IMR-90 (cell line): ENCODE data around the gene PDE8B. TPM values are rescaled to one million over a fixed set of nuclear protein-coding genes. Genes with fewer than 3 reads are reported as not detected.

Experiments used
- ATAC-seq: fragments of 200-7000 bp; cut with Tn5 transposase; 2 replicates; pipeline ENCODE4 v1.9.1; 2020; ENCODE audit warnings: low read depth, mild to moderate bottlenecking, moderate library complexity
- BruUV-seq: library from RNA; stranded (reverse); fragments of 400-500 nt; replicated peaks from 2 replicates; lab custom pipeline; 2021; lab: Mats Ljungman, UMichigan
- CTCF ChIA-PET: fragments of 300-600 bp; formaldehyde crosslinking; extraction: SDS; loops from one replicate; lab custom pipeline; 2021; ENCODE audit warnings: antibody characterized with exemption; lab: Yijun Ruan, JAX
- POLR2A ChIA-PET: fragments of 300-600 bp; sonication (Branson Sonifier 250); formaldehyde crosslinking; loops from one replicate; lab custom pipeline; 2022; ENCODE audit warnings: antibody characterized with exemption; ENCODE audit not compliant: unreplicated experiment; lab: Charles Lee
- DNase-seq: peaks from one replicate; pipeline ENCODE4 v3.0.0; 2013
- H2AFZ ChIP-seq: replicated peaks from 2 replicates; pipeline ENCODE3; 2013; ENCODE audit warnings: low read length, mild to moderate bottlenecking; ENCODE audit not compliant: poor library complexity
- H2AK5ac ChIP-seq: 2 replicates; pipeline ENCODE4 v1.6.1; 2013; ENCODE audit warnings: low read depth, low read length, inconsistent platforms
- H2AK9ac ChIP-seq: replicated peaks from 2 replicates; pipeline ENCODE3; 2013; ENCODE audit warnings: mild to moderate bottlenecking, low read depth, low read length, moderate library complexity; ENCODE audit not compliant: poor library complexity
- H2BK120ac ChIP-seq: 2 replicates; pipeline ENCODE4 v1.6.1; 2013; ENCODE audit warnings: low read depth, low read length, inconsistent platforms
- H2BK15ac ChIP-seq: 3 replicates; pipeline ENCODE4 v1.6.1; 2013; ENCODE audit warnings: low read depth, low read length, inconsistent platforms
- H2BK20ac ChIP-seq: 2 replicates; pipeline ENCODE4 v1.6.1; 2013; ENCODE audit warnings: low read depth, mild to moderate bottlenecking, inconsistent platforms, low read length, moderate library complexity
- H2BK5ac ChIP-seq: 2 replicates; pipeline ENCODE4 v1.6.1; 2013; ENCODE audit warnings: mild to moderate bottlenecking, low read depth, low read length, inconsistent platforms; ENCODE audit not compliant: poor library complexity, severe bottlenecking
- H3K14ac ChIP-seq: replicated peaks from 2 replicates; pipeline ENCODE4 v1.6.1; 2013; ENCODE audit warnings: low read depth, low read length, inconsistent platforms
- H3K18ac ChIP-seq: 2 replicates; pipeline ENCODE4 v1.6.1; 2013; ENCODE audit warnings: low read depth, low read length, control low read depth
- H3K23ac ChIP-seq: 2 replicates; pipeline ENCODE4 v1.6.1; 2013; ENCODE audit warnings: low read depth, low read length, inconsistent platforms
- H3K27ac ChIP-seq: 2 replicates; pipeline ENCODE4 v1.5.1; 2013; ENCODE audit warnings: mild to moderate bottlenecking, control low read depth, low read length; ENCODE audit not compliant: insufficient read depth
- H3K27me3 ChIP-seq: 2 replicates; pipeline ENCODE4 v1.6.1; 2013; ENCODE audit warnings: low read length; ENCODE audit not compliant: control insufficient read depth, insufficient read depth
- H3K36me3 ChIP-seq: 2 replicates; pipeline ENCODE4 v1.6.1; 2013; ENCODE audit warnings: low read length, mixed read lengths; ENCODE audit not compliant: control insufficient read depth, insufficient read depth
- H3K4ac ChIP-seq: 2 replicates; pipeline ENCODE4 v1.6.1; 2013; ENCODE audit warnings: low read depth, low read length, inconsistent platforms
- H3K4me1 ChIP-seq: 2 replicates; pipeline ENCODE4 v1.6.1; 2013; ENCODE audit warnings: low read length, mixed read lengths; ENCODE audit not compliant: control insufficient read depth, insufficient read depth
- H3K4me2 ChIP-seq: 2 replicates; pipeline ENCODE4 v1.6.1; 2013; ENCODE audit warnings: low read depth, mild to moderate bottlenecking, control low read depth, low read length, moderate library complexity
- H3K4me3 ChIP-seq: 2 replicates; pipeline ENCODE4 v1.5.1; 2013; ENCODE audit warnings: low read depth, mild to moderate bottlenecking, control low read depth, low read length, moderate library complexity; ENCODE audit not compliant: insufficient read depth
- H3K56ac ChIP-seq: 2 replicates; pipeline ENCODE4 v1.6.1; 2013; ENCODE audit warnings: low read length, inconsistent platforms; ENCODE audit not compliant: insufficient read depth; ENCODE audit errors: extremely low read depth
- H3K79me1 ChIP-seq, 2 experiments: 2 replicates each; pipeline ENCODE4 v1.6.1; 2013; ENCODE audit warnings: low read length in 2 of 2, inconsistent platforms in 1 of 2, low read depth in 1 of 2
- H3K9ac ChIP-seq: 2 replicates; pipeline ENCODE4 v1.6.1; 2013; ENCODE audit warnings: low read depth, low read length, control low read depth
- H3K9me1 ChIP-seq: 2 replicates; pipeline ENCODE4 v1.6.1; 2013; ENCODE audit warnings: low read length, inconsistent platforms; ENCODE audit not compliant: insufficient read depth
- H3K9me3 ChIP-seq: 2 replicates; pipeline ENCODE4 v1.6.1; 2013; ENCODE audit warnings: low read length; ENCODE audit not compliant: control insufficient read depth, insufficient read depth
- H4K20me1 ChIP-seq: 2 replicates; pipeline ENCODE4 v1.6.1; 2013; ENCODE audit warnings: low read length, inconsistent platforms; ENCODE audit not compliant: insufficient read depth
- H4K5ac ChIP-seq: 2 replicates; pipeline ENCODE4 v1.6.1; 2013; ENCODE audit warnings: mild to moderate bottlenecking, low read depth, low read length, control low read depth
- H4K8ac ChIP-seq, 2 experiments: 2 replicates each; pipeline ENCODE4 v1.6.1; 2013; ENCODE audit warnings: low read depth in 2 of 2, low read length in 2 of 2, control low read depth in 1 of 2, inconsistent platforms in 1 of 2
- H4K91ac ChIP-seq: 2 replicates; pipeline ENCODE4 v1.6.1; 2013; ENCODE audit warnings: low read depth, low read length, inconsistent platforms; ENCODE audit not compliant: insufficient read depth
- BHLHE40 ChIP-seq: fragments of 150-350 bp; IDR thresholded peaks from 2 replicates; pipeline ENCODE4 v1.6.1; 2016; ENCODE audit warnings: mild to moderate bottlenecking, low read depth, low read length
- CEBPB ChIP-seq: IDR thresholded peaks from 2 replicates; pipeline ENCODE4 v1.6.1; 2012; ENCODE audit warnings: low read depth, low read length, improper control_type of control experiment
- CHD1 ChIP-seq: IDR thresholded peaks from 2 replicates; pipeline ENCODE4 v1.6.1; 2012; ENCODE audit warnings: low read depth, low read length, improper control_type of control experiment
- CTCF ChIP-seq: conservative IDR thresholded peaks from 2 replicates; pipeline ENCODE4 v1.5.1; 2012; ENCODE audit warnings: mild to moderate bottlenecking, low read depth, low read length, improper control_type of control experiment
- FOS ChIP-seq: fragments of 150-350 bp; IDR thresholded peaks from 2 replicates; pipeline ENCODE4 v1.6.1; 2016; ENCODE audit warnings: low read depth, low read length
- MAFK ChIP-seq: IDR thresholded peaks from 2 replicates; pipeline ENCODE4 v1.6.1; 2012; ENCODE audit warnings: low read depth, low read length, improper control_type of control experiment
- MAZ ChIP-seq: IDR thresholded peaks from 2 replicates; pipeline ENCODE4 v1.6.1; 2012; ENCODE audit warnings: low read depth, mild to moderate bottlenecking, low read length, improper control_type of control experiment, moderate library complexity, borderline replicate concordance
- MXI1 ChIP-seq: IDR thresholded peaks from 2 replicates; pipeline ENCODE4 v1.6.1; 2012; ENCODE audit warnings: low read depth, mild to moderate bottlenecking, low read length, moderate library complexity, borderline replicate concordance
- NFE2L2 ChIP-seq: fragments of 150-350 bp; IDR thresholded peaks from 2 replicates; pipeline ENCODE4 v1.6.1; 2016; ENCODE audit warnings: low read depth, mild to moderate bottlenecking, low read length
- POLR2A ChIP-seq: IDR thresholded peaks from 2 replicates; pipeline ENCODE4 v1.6.1; 2012; ENCODE audit warnings: mild to moderate bottlenecking, low read depth, low read length
- RAD21 ChIP-seq: IDR thresholded peaks from 2 replicates; pipeline ENCODE4 v1.6.1; 2012; ENCODE audit warnings: low read length, improper control_type of control experiment
- RCOR1 ChIP-seq: IDR thresholded peaks from 2 replicates; pipeline ENCODE4 v1.6.1; 2012; ENCODE audit warnings: mild to moderate bottlenecking, low read length, improper control_type of control experiment; ENCODE audit not compliant: insufficient replicate concordance
- RFX5 ChIP-seq: IDR thresholded peaks from 2 replicates; pipeline ENCODE4 v1.8.0; 2012; ENCODE audit warnings: low read depth, mild to moderate bottlenecking, low read length, moderate library complexity
- SMC3 ChIP-seq: fragments of 150-350 bp; IDR thresholded peaks from 2 replicates; pipeline ENCODE4 v1.6.1; 2016; ENCODE audit warnings: low read depth, mild to moderate bottlenecking, antibody characterized with exemption, low read length, moderate library complexity
- dilution Hi-C: fragments of 300-500 bp; cut with HindIII; formaldehyde crosslinking; loops from one replicate; pipeline ENCODE4 v1.14.3; 2018; ENCODE audit warnings: low sequenced_read_pairs; ENCODE audit not compliant: unreplicated experiment
- in situ Hi-C: fragments of 300-500 bp; cut with MboI; formaldehyde crosslinking; loops from 3 replicates; pipeline ENCODE4 v1.14.3; 2019; ENCODE audit warnings: low sequenced_read_pairs, inconsistent platforms, mixed read lengths
- intact Hi-C: fragments of 100-400 bp; cut with micrococcal nuclease; formaldehyde crosslinking; loops from 2 replicates; pipeline ENCODE4 v1.10.0; 2022
- polyA plus RNA-seq, 3 experiments: library from polyadenylated mRNA; depleted of rRNA; stranded (reverse); fragments of >200 nt; gene quantifications; 2 replicates each; pipeline ENCODE4 v1.2.3, GENCODE V29; 2012; ENCODE audit warnings: low replicate concordance in 1 of 3
- total RNA-seq: library from RNA; depleted of rRNA; stranded (reverse); fragments of >200 nt; gene quantifications from 2 replicates; pipeline ENCODE4 v1.2.3, GENCODE V29; 2012

Gene PDE8B
- total and polyA plus RNA-seq, 2 of the 4 experiments (the other 2 are of a cell fraction), result under 0.01 to 0.03 TPM

GRCh38 chr5:77202145-77202544 lies 8.3 kb upstream of the PDE8B start:
- Histone ChIP-seq H3K4me3 (no peak overlapping the region), H3K23ac (no peak overlapping the region), H3K4me2 (no peak overlapping the region), H2AK9ac (no peak overlapping the region), H4K8ac (no peak overlapping the region), H2AFZ (no peak overlapping the region), H3K9me3 (peaks cover 2% of the 10 kb centered on the region; the same call in 1 of the 2 replicates), H3K9me1 (no peaks in the 10 kb centered on the region; the same call in 1 of the 2 replicates), H2AK5ac (no peak overlapping the region), H4K5ac (no peak overlapping the region), H2BK120ac (no peak overlapping the region), H3K56ac (no peak overlapping the region), H3K79me1 (no peaks in the 10 kb centered on the region), H4K91ac (no peak overlapping the region), H4K20me1 (no peaks in the 10 kb centered on the region), H3K4ac (no peak overlapping the region), H3K9ac (no peak overlapping the region), H2BK5ac (no peak overlapping the region), H3K14ac (no peak overlapping the region), H2BK20ac (no peak overlapping the region), H3K36me3 (no peaks in the 10 kb centered on the region), H3K18ac (no peak overlapping the region), H3K27ac (no peak overlapping the region), H2BK15ac (no peak overlapping the region), H3K4me1 (no peaks in the 10 kb centered on the region), H3K27me3 (peaks cover 15% of the 10 kb centered on the region)
- TF ChIP-seq NFE2L2, result no peak
- no peak for TF ChIP-seq BHLHE40
- TF ChIP-seq RCOR1, result no peak
- no peak for TF ChIP-seq RAD21
- TF ChIP-seq MXI1, result no peak
- no peak for TF ChIP-seq POLR2A
- TF ChIP-seq CHD1, result no peak
- no peak for TF ChIP-seq MAZ
- no peak for TF ChIP-seq CEBPB
- no peak for TF ChIP-seq FOS
- TF ChIP-seq SMC3, result no peak
- TF ChIP-seq MAFK, result no peak
- no peak for TF ChIP-seq RFX5
- TF ChIP-seq CTCF, result no peak
- intact Hi-C loops, result no loop called here
- no TSS peak for BruUV-seq
- ChIA-PET CTCF (interaction anchor here (0.6 kb wide), 1 partner anchor 22 kb away, joined by 3 read pairs; no protein-coding TSS in a partner anchor), POLR2A (no interaction called here)
- dilution Hi-C loops, result no loop called here
- no peak for ATAC-seq
- in situ Hi-C loops, result no loop called here
- DNase-seq, result no peak
